OCI-LY7 (cell line): ENCODE results near the gene EIF2S1. TPM values are rescaled to one million over a fixed set of nuclear protein-coding genes. Genes with fewer than 3 reads are reported as not detected.

Experiments
- Bru-seq: library from RNA; stranded (reverse); fragments of 400-500 nt; gene quantifications from one replicate; lab custom pipeline; 2021; lab: Mats Ljungman, UMichigan
- BruChase-seq, 2 experiments: library from RNA; stranded (reverse); fragments of 400-500 nt; gene quantifications; one replicate each; lab custom pipeline; 2021; lab: Mats Ljungman, UMichigan
- BruUV-seq: library from RNA; stranded (reverse); fragments of 400-500 nt; replicated peaks from 2 replicates; lab custom pipeline; 2021; lab: Mats Ljungman, UMichigan
- CTCF ChIA-PET: fragments of 300-600 bp; sonication (Branson Sonifier 250); formaldehyde crosslinking; loops from one replicate; lab custom pipeline; 2022; ENCODE audit warnings: antibody characterized with exemption; ENCODE audit not compliant: unreplicated experiment; lab: Charles Lee
- POLR2A ChIA-PET: fragments of 300-600 bp; sonication (Branson Sonifier 250); formaldehyde crosslinking; loops from one replicate; lab custom pipeline; 2022; ENCODE audit warnings: antibody characterized with exemption; lab: Charles Lee
- DNase-seq: peaks from one replicate; pipeline ENCODE4 v3.0.0-alpha.2; 2015; ENCODE audit warnings: low spot score
- H2AFZ ChIP-seq: fragments of 200-600 bp; sonication (generic), shearing (Covaris generic); 2 replicates; pipeline ENCODE4 v1.6.1; 2014; ENCODE audit warnings: mild to moderate bottlenecking, antibody characterized with exemption, low read length, moderate library complexity
- H3K27ac ChIP-seq: fragments of 200-600 bp; sonication (generic); 2 replicates; pipeline ENCODE4 v1.5.1; 2014; ENCODE audit warnings: mixed run types, low read depth, mild to moderate bottlenecking, moderate library complexity, low read length, inconsistent platforms; ENCODE audit not compliant: poor library complexity, severe bottlenecking
- H3K36me3 ChIP-seq: fragments of 200-600 bp; sonication (generic); 2 replicates; pipeline ENCODE4 v1.6.1; 2014; ENCODE audit warnings: mild to moderate bottlenecking, antibody characterized with exemption, low read length, moderate library complexity, mixed read lengths; ENCODE audit not compliant: insufficient read depth
- H3K4me1 ChIP-seq: fragments of 200-600 bp; sonication (generic); 2 replicates; pipeline ENCODE4 v1.5.1; 2014; ENCODE audit warnings: mild to moderate bottlenecking, low read length; ENCODE audit not compliant: insufficient read depth, poor library complexity, severe bottlenecking
- H3K4me2 ChIP-seq: fragments of 200-600 bp; sonication (generic); 2 replicates; pipeline ENCODE4 v1.6.1; 2014; ENCODE audit warnings: mild to moderate bottlenecking, low read length
- H3K4me3 ChIP-seq: fragments of 200-600 bp; sonication (generic); 2 replicates; pipeline ENCODE4 v1.5.1; 2014; ENCODE audit warnings: mild to moderate bottlenecking, low read depth, low read length; ENCODE audit not compliant: poor library complexity, severe bottlenecking
- H3K79me2 ChIP-seq: fragments of 200-600 bp; sonication (generic); 2 replicates; pipeline ENCODE4 v1.6.1; 2016; ENCODE audit warnings: low read depth, mild to moderate bottlenecking, low read length, moderate library complexity, mixed read lengths; ENCODE audit not compliant: insufficient read depth
- H3K9me2 ChIP-seq: fragments of 200-600 bp; sonication (generic); 2 replicates; pipeline ENCODE4 v1.6.1; 2016; ENCODE audit warnings: mild to moderate bottlenecking, low read length, mixed read lengths; ENCODE audit not compliant: insufficient read depth
- H3K9me3 ChIP-seq: fragments of 200-600 bp; sonication (generic); 2 replicates; pipeline ENCODE4 v1.6.1; 2014; ENCODE audit warnings: mild to moderate bottlenecking, mixed run types, low read length, mixed read lengths
- H4K20me1 ChIP-seq: fragments of 200-600 bp; sonication (generic); 2 replicates; pipeline ENCODE4 v1.6.1; 2014; ENCODE audit warnings: mild to moderate bottlenecking, antibody characterized with exemption, low read length, moderate library complexity, mixed read lengths; ENCODE audit not compliant: insufficient read depth
- EZH2phosphoT487 ChIP-seq: fragments of 200-600 bp; sonication (generic); IDR thresholded peaks from 2 replicates; pipeline ENCODE4 v1.6.1; 2018; ENCODE audit warnings: low read depth, borderline replicate concordance, mild to moderate bottlenecking, mixed run types, antibody characterized with exemption, low read length, moderate library complexity, mixed read lengths
- intact Hi-C: fragments of 100-400 bp; cut with micrococcal nuclease; formaldehyde crosslinking; loops from one replicate; pipeline ENCODE4 v1.10.0; 2022; ENCODE audit not compliant: unreplicated experiment
- long read RNA-seq: library from polyadenylated mRNA; stranded (forward); transcript quantifications from one replicate; pipeline ENCODE4 v2.0.0, GENCODE V29; 2022
- total RNA-seq, 2 experiments: library from RNA; depleted of rRNA in 1 of 2; stranded (reverse); fragments of >200 nt in 1 of 2; shearing (Covaris generic) in 1 of 2; gene quantifications; 2 replicates each; pipeline ENCODE4 v1.2.3, GENCODE V29; 2014 to 2022
- TF ChIP-seq, protein P1 (sequence below): fragments of 200-600 bp; sonication (generic); conservative IDR thresholded peaks from 2 replicates; pipeline ENCODE4 v1.5.1; 2014; ENCODE audit warnings: mild to moderate bottlenecking, antibody characterized with exemption, low read length, moderate library complexity, mixed read lengths

The EIF2S1 gene
- 170 and 222 TPM in 2 replicates for total RNA-seq (2014; rRNA removed; shearing (Covaris generic))
- total RNA-seq (2022) = 154 and 161 TPM in 2 replicates
- Bru-seq, nascent RNA = percentile 93 among the genes with signal in this experiment
- percentile 88 among the genes with signal in this experiment for BruChase-seq, experiment 1, labeled RNA remaining after a 6-hour chase
- percentile 95 among the genes with signal in this experiment for BruChase-seq, experiment 2, labeled RNA remaining after a 2-hour chase
- long read RNA-seq, full-length matches to known transcripts = 272 of 282 reads
- long read RNA-seq, partial matches to known transcripts = 5 of 282 reads
- long read RNA-seq, other reads (novel, unspliced or antisense) = 5 of 282 reads

DNA sequence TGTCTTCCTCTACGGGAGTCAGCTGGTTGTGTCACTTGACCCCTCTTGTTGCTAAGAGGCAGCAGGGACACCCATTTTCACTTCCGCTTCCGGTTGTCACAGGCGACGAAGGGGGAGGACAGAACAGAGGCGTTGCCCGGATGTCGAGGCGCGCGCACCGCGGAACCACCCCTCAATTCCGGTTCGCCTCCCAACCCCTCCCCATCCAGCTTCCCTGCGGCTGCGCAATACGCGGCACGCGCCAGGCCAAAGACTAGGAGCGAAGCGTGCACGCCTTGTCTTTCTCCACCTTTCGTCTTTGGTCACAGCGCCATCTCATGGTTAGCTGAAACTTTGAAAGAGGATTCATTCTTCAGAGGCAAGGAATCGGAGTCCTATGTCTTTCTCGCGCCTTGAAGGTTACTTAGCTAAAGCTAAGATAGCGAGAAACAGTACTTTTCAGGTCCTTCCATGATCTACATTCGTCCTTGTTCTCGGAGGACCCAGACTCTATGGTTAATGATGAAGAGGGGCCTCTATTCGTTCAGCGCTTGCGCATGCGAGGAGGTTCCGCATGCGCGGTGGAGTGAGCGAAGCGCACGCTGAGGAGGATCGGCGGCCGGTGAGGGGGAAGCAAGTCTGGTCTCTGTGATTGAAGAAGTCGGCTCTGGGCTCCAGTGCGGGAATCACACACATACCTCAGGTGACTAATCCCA, at the start of gene EIF2S1, which contains the start of gene ATP6V1D:
Gene EIF2S1, plus strand, starts transcription at position 554 of the 695 bp plus-strand sequence. CDS start 4,440 bp downstream, outside the sequence.
Gene ATP6V1D, minus strand, starts transcription at position 30 of the 695 bp plus-strand sequence. CDS start 106 bp downstream, outside the sequence.
- CTCF ChIA-PET = interaction anchor here (0.7 to 1.4 kb wide), 3 partner anchors 9 to 240 kb away, joined by 3 read pairs; partner anchors contain the start of gene PIGH
- intact Hi-C loops = loop anchor here (2.0 kb wide), 1 partner anchor 119 kb away; the partner anchor contains the start of gene PALS1
- H3K36me3 ChIP-seq = peaks cover 36% of the 10 kb centered on the region
- no peaks in the 10 kb centered on the region for H3K9me2 ChIP-seq
- peaks cover 60% of the 10 kb centered on the region for H3K79me2 ChIP-seq
- H3K4me1 ChIP-seq = peaks cover 39% of the 10 kb centered on the region
- no TSS peak for BruUV-seq
- H3K4me3 ChIP-seq = peak within 1 kb of the TSS; percentile 93
- H3K4me2 ChIP-seq = peak within 1 kb of the TSS; percentile 99
- H4K20me1 ChIP-seq = peaks cover 33% of the 10 kb centered on the region
- POLR2A ChIA-PET = interaction anchor here (0.6 to 1.3 kb wide), 9 partner anchors 9 to 756 kb away, joined by 3 to 4 read pairs (median 3); partner anchors contain the start of gene PIGH
- H3K9me3 ChIP-seq = no peaks in the 10 kb centered on the region
- TF ChIP-seq, protein P1, sequence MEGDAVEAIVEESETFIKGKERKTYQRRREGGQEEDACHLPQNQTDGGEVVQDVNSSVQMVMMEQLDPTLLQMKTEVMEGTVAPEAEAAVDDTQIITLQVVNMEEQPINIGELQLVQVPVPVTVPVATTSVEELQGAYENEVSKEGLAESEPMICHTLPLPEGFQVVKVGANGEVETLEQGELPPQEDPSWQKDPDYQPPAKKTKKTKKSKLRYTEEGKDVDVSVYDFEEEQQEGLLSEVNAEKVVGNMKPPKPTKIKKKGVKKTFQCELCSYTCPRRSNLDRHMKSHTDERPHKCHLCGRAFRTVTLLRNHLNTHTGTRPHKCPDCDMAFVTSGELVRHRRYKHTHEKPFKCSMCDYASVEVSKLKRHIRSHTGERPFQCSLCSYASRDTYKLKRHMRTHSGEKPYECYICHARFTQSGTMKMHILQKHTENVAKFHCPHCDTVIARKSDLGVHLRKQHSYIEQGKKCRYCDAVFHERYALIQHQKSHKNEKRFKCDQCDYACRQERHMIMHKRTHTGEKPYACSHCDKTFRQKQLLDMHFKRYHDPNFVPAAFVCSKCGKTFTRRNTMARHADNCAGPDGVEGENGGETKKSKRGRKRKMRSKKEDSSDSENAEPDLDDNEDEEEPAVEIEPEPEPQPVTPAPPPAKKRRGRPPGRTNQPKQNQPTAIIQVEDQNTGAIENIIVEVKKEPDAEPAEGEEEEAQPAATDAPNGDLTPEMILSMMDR = peak; percentile 100
- no peak for TF ChIP-seq EZH2phosphoT487
- peak within 1 kb of the TSS; percentile 76 for H3K27ac ChIP-seq
- peak within 1 kb of the TSS; percentile 90 for H2AFZ ChIP-seq
- DNase-seq = peak; percentile 99

DNA sequence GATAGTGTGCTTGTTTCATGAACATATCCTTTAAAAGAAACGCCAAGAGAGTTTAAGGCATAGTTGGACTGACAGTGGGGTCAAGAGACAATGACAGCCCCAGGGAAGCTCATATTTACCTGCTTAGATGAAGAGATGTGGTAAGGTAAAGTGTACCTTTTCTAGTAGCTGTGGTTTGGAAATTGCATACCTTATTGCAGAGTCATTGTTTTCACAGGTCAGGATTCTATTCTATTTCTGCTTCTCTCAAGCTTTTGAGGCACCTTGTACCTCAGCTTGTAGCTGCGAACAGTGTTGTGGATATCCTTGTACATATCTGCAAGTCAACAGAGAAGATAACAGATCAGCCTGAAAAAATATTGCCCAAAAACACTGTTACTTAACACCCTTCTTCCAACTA, 48.3 kb upstream of the EIF2S1 start:
- H3K79me2 ChIP-seq = no peaks in the 10 kb centered on the region
- CTCF ChIA-PET = no interaction called here
- POLR2A ChIA-PET = interaction anchor here (0.6 to 1.6 kb wide), 3 partner anchors 10 to 47 kb away, joined by 3 to 4 read pairs (median 3); no protein-coding TSS in a partner anchor
- BruUV-seq = no TSS peak
- H3K4me1 ChIP-seq = no peaks in the 10 kb centered on the region
- intact Hi-C loops = no loop called here
- no peaks in the 10 kb centered on the region for H4K20me1 ChIP-seq
- H3K36me3 ChIP-seq = no peaks in the 10 kb centered on the region
- DNase-seq = no peak
- H2AFZ ChIP-seq = no peak overlapping the region
- no peak for TF ChIP-seq EZH2phosphoT487
- TF ChIP-seq, protein P1 = no peak
- no peaks in the 10 kb centered on the region for H3K9me3 ChIP-seq
- no peak overlapping the region for H3K4me3 ChIP-seq
- no peaks in the 10 kb centered on the region for H3K9me2 ChIP-seq
- no peak overlapping the region for H3K27ac ChIP-seq
- H3K4me2 ChIP-seq = no peak overlapping the region
